Measurements from ENCODE around the gene KRTAP25-1.

The KRTAP25-1 gene, protein sequence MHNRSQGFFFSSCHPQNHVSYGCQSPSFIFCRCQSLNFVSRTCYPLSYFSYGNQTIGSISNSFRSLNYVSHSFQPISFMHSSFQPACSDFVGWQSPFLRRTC
- 0 reads per million in 3 experiments for total RNA-seq

DNA sequence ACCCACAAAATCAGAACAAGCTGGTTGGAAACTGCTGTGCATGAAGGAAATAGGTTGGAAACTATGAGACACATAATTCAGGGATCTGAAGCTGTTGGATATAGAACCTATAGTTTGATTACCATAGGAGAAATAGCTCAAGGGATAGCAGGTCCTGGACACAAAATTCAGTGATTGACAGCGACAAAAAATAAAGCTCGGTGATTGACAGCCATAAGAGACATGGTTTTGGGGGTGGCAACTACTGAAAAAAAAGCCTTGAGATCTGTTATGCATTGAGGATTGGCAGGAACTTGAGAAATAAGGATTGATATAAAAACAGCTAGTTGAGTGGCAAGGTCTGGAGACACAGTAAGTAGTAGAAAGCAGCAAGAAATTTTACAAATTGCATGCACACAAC, at the start of gene KRTAP25-1:
KRTAP25-1 (minus strand) TSS at position 300 of the 400 bp plus-strand sequence; CDS start at position 276, 24 bp downstream.
- no peak for DNase-seq

- no peak for DNase-seq
These were observed 49.4 kb upstream of the KRTAP25-1 start for GRCh38 chr21:30338717-30339116.

- DNase-seq = no peak
These were observed 48.5 kb upstream of the KRTAP25-1 start for GRCh38 chr21:30337772-30338171.

DNA sequence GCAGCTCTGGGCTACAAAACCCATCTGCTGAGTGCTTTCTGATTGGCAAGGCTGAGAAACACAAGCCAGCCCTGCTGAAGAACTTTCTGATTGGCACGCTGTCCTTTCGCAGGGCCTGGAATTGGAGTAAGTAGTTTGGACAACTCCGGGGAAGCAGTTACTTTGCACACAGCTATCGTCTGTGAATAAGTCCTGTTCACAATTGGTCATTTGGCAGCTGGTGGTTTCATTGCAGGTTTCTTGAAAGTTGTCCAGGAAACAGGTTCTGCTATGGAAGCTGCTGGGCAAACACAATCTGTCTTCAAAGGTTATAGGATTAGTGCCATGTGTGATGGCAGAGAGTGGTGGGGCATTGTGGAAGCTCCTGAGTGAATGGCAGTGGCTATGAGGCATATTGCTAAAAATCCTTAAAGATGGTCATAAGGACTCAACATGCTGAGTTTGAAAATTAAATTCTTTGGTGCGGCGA, 48.0 kb upstream of the KRTAP25-1 start, which contains the start of gene KRTAP27-1:
KRTAP27-1 (minus strand) TSS at position 419 of the 469 bp plus-strand sequence; CDS start at position 393, 26 bp downstream.
- DNase-seq = no peak

DNA sequence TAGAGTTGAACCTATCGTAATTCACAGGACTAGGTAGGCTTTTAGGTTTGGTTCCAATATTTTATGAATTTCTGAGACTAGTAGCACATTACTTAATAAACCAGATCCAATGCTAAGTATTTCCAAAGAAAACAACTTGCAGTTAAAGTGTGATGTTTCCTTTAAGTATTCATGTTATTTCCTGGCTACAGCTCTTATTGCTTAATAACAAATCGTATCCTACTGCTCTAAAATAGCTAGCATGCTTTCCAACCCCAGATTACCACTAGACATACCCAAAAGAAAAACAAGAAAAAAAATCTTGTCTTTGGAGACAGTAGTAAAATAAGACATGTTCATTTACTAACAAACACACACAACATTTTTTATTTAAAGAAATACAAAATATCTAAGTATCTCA, 47.3 kb upstream of the KRTAP25-1 start:
- DNase-seq = no peak

DNA sequence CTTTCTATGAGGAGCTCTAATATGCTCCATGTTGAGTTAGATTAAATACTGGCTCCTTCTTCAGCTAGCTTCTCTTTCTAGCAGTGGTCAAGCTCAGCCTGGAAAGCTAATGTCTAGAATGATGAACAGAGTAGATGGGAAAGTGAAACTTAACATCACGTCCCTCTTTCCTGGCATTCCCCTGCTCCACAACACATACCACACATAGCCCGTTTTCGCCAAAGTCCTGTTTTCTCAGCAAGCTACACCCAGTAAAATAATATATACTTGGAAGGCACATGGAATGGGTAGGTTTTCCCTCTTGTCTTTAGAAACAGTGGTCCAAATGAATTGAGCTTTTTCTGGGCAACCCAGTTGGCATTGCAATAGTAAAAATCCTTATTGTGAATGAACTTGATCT, 44.4 kb upstream of the KRTAP25-1 start:
- DNase-seq = no peak

GRCh38 chr21:30332681-30333080, 43.4 kb upstream of the KRTAP25-1 start:
- DNase-seq = no peak

- DNase-seq = no peak
These were observed 40.0 kb upstream of the KRTAP25-1 start for GRCh38 chr21:30329203-30329875.

- DNase-seq = no peak
These were observed 37.1 kb upstream of the KRTAP25-1 start for GRCh38 chr21:30326390-30326789.

- DNase-seq = no peak
These were observed 30.9 kb upstream of the KRTAP25-1 start, which contains the start of gene KRTAP26-1 for GRCh38 chr21:30320215-30320614. KRTAP26-1 (minus strand) TSS chr21:30320315; CDS start chr21:30320035, 280 bp downstream.

GRCh38 chr21:30315701-30316100, 26.4 kb upstream of the KRTAP25-1 start:
- DNase-seq = no peak

DNA sequence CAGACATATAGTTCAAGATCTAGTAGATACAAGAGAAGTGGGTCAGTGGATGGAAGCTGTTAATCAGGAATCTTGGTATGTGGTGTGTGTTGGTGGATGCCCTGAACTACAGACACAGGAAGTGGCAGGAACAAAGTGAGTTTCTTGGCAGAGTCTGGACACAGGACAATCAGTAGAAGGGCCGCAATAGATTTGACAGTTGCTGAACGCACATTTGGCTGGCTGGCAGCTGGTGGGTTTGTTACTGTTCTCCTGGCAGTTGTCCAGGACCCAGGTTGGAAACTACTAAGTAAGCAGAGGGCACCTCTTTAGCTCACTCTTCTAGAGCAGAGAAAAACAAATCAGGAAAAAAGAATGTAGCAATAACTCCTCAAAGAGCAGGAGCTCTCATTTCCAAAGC, 17.6 kb upstream of the KRTAP25-1 start:
- no peak for DNase-seq

DNA sequence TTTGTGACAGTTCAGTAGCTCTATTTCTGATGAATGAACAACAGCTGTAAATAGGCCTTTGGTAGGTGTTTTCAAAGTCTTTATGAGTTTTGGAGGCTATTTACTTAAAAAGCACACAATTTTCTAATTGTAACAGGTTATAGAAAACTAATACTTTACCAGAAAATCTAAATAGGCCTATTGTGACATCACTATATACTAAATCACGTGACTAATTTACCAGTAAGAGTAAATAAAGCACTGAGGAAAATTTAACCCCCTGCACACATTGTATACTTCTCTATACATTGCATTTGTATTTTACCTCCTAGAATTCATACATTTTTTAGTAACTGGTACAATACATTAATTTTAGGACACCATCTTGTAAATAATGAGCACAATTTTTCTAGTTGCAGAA, 15.8 kb upstream of the KRTAP25-1 start:
- no peak for DNase-seq

- DNase-seq = no peak
These were observed 6.5 kb downstream of the KRTAP25-1 start, which contains the start of gene KRTAP24-1 for GRCh38 chr21:30282850-30283249. KRTAP24-1 (minus strand) TSS chr21:30282950; CDS start chr21:30282932, 18 bp downstream.

DNA sequence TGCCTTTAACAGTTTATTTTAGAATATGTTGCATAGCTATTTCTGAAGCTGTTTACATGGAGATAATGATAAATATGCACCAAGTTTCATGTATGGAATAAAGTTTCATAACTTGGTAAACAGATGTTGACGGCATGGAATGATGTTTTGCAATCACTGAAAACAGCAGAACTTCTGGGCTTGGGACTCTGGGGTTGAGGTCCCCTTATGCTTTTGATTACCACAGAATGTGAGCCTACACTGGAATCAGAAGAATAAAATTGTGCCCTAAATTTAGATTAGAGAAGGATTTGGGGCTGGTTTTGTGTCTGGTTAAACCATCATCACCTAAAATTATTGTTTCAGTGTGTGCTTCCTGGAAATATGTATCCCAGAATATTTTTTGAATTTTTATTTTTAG, 17.7 kb downstream of the KRTAP25-1 start:
- DNase-seq = no peak

- DNase-seq = no peak
These were observed 18.2 kb downstream of the KRTAP25-1 start for GRCh38 chr21:30271156-30271555.

DNA sequence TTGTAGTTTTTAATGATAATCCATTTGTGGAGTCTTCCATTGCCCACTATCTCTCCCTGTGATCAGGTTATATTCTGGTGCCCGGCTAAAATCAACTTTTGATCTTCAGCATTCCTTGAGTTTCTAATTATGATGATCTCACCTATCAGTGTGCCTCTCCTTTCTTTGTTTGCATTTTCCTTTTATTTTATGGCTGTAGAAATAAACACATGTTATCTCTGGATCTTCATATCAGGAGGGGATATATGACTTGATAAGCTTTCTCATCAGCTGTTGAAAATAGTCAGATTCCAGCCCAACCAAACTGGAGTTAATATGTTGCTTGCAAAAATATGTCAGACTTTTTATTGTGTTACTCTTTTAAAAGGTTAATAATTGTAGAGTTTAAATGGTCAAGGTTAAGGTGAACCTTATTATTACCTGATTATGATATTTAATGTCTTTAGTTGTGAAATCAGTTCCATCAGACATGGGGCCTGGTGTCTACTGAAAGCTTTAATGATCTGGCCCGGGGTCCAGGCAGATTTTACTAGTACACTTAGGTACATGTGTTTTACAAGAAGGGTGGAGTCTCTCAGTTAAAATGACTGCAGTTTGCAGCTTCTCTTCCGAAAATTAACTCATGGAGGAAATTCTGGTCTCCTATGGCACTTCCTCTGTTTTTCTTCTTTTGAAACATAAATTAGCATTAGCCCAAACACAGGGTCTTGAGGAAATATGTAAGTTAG, 19.3 kb downstream of the KRTAP25-1 start:
- no peak for DNase-seq

DNA sequence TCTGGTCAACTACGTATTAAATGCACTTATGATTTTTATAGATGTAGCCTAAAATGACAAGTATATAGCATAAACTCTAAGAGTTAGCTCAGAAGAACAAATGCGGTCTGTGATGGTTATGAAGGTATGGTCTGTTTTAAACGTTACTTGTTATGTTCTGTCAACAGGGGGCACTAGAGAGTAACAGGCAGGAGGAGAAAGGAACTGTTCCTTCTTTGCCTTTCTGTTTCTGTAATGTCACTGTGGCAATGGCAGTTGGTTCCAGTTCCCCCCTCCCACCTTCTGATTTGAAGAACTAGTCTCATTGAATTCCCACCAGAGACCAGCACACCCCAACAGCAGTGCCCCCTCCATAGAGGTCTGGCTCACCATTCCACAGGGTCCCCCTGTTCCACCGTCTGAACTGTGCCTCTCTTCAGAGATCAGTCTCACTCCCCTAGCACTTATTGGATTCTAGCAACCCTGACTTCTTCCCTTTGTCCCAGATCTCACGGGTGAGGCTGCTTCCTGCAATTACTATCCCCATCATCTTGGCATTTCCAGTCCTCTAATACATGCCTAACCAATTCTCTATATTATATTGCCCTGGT, 20.6 kb downstream of the KRTAP25-1 start:
- DNase-seq = no peak

DNA sequence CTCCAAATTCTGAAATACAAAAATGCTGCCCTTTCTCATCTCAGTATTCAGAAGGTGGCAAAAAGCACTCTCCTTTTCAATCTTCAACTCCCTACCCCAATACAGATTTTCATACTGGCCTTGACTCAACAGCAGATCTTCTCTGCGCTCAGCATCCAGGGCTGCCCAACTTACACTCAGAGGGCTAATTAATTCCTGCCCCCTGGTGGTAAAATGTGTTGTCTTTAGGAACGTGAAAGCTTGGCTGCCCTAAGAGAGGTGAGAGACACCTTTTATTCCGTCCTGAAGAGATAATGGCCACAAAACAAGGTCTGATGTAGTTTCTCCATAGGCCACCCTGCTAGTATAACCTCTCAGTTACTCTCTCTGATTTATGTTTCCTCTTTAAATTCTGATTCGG, 31.5 kb downstream of the KRTAP25-1 start:
- no peak for DNase-seq

GRCh38 chr21:30256100-30256499, 33.2 kb downstream of the KRTAP25-1 start:
- DNase-seq = no peak

DNA sequence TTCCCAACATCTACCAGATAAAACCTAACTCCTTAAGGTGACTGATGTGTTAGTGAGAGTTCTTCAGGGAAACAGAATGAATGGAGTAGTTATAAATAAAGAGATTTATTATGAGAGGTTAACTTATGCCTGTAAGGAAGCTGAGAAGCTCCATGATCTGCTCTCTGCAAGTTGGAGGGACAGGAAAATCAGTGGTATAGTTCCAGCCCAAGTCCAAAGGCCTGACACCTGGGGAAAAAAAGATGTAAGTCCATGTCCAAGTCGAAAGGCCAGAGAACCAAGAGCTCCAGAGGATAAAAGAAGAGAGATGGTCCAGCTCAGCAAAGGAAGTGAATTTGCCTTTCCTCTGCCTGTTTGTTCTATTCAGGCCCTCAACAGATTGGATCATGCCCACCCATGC, 33.6 kb downstream of the KRTAP25-1 start:
- no peak for DNase-seq

DNA sequence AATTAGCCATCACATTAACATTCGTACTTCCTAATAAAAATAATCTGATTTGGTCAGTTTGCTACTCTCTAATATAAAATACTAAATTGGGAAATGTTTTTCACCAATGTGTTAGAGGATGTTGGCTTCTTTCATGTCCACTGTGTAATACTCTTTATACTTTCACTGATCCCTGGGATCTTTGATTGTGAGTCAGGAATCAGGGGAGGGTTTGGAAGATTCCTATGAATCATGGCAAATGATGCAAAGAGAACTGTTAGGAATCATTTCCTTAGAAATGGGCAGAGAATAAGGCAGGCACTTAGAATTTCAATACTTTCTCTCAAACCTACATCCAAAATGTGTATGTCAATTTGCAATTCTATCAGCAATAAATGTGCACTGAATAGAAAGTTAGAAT, 37.5 kb downstream of the KRTAP25-1 start:
- no peak for DNase-seq

- no peak for DNase-seq
These were observed 39.4 kb downstream of the KRTAP25-1 start for GRCh38 chr21:30249936-30250335.

Measured in central memory CD4-positive, alpha-beta T cell (primary cell).